Measurements from ENCODE around the gene KCNK3. TPM values are rescaled to one million over a fixed set of nuclear protein-coding genes. Genes with fewer than 3 reads are reported as not detected.

KCNK3 gene
- total and polyA plus RNA-seq, 3 donors from 2014 or later: 1.0 to 2.5 (median 1.5) TPM

DNA sequence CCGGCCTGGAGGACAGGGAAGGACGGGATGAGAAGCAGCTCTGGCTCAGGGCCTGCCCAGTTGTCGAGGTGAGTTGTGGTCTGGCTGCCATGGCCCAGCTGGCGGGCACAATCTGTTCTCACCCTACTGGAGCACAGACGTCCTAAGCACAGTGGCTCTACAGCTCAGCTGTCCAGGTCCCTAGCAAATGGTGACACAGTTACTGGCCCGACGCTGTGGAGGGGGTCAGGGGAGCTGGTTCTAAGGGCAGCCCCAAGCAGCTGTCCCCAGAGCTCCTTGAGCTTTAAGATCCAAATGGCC is 32.9 kb downstream of the KCNK3 start:
- H3K4me1 ChIP-seq: peaks cover 45% of the 10 kb centered on the region
- WGBS, 2 donors: 66% methylated on average over 5 of the region's 7 CpGs; no CpG with 5 or more reads in 1 of the 2 donors
- no peak for DNase-seq
- no peaks in the 10 kb centered on the region for H3K9me3 ChIP-seq
- H3K27me3 ChIP-seq: no peaks in the 10 kb centered on the region
- intact Hi-C loops (cut with DNase I; ENCODE audit: low total_unique reads): no loop called here
- H3K4me3 ChIP-seq: no peak overlapping the region
- H3K36me3 ChIP-seq (ENCODE audit: low read depth, missing control alignments): no peaks in the 10 kb centered on the region
- no peak for TF ChIP-seq POLR2A (IDR thresholded peaks at IDR 0.05)
- TF ChIP-seq, protein P1, sequence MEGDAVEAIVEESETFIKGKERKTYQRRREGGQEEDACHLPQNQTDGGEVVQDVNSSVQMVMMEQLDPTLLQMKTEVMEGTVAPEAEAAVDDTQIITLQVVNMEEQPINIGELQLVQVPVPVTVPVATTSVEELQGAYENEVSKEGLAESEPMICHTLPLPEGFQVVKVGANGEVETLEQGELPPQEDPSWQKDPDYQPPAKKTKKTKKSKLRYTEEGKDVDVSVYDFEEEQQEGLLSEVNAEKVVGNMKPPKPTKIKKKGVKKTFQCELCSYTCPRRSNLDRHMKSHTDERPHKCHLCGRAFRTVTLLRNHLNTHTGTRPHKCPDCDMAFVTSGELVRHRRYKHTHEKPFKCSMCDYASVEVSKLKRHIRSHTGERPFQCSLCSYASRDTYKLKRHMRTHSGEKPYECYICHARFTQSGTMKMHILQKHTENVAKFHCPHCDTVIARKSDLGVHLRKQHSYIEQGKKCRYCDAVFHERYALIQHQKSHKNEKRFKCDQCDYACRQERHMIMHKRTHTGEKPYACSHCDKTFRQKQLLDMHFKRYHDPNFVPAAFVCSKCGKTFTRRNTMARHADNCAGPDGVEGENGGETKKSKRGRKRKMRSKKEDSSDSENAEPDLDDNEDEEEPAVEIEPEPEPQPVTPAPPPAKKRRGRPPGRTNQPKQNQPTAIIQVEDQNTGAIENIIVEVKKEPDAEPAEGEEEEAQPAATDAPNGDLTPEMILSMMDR (IDR thresholded peaks at IDR 0.05): no peak
- H3K27ac ChIP-seq: peak overlapping the region in 1 of 2 donors; percentile 82

DNA sequence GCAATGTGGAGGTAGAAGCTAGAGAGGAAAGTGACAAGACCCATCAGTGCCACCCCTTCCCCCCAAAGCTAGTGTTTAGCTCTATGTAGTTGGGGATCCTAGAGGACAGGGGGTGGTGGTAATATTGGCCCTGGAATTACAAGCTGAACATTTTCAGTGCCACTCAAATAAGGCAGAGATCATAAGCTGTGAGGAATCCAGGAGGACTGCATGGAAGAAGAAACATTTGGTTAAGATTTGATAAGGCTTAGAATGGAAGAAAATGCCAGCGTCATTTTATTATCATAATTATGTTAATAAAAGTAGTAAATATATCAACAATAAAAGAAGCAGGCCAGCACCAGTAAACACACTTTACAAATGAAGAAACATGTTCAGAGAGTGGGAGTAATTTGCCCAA is 33.7 kb downstream of the KCNK3 start:
- no peak for TF ChIP-seq POLR2A (IDR thresholded peaks at IDR 0.05)
- TF ChIP-seq, protein P1 (IDR thresholded peaks at IDR 0.05): no peak
- Histone ChIP-seq H3K4me3 (no peak overlapping the region), H3K9me3 (no peaks in the 10 kb centered on the region), H3K4me1 (peaks cover 38% of the 10 kb centered on the region), H3K27me3 (no peaks in the 10 kb centered on the region), H3K27ac (no peak overlapping the region), H3K36me3 (ENCODE audit: low read depth, missing control alignments) (no peaks in the 10 kb centered on the region)
- intact Hi-C loops (cut with DNase I; ENCODE audit: low total_unique reads): no loop called here
- WGBS, 2 donors: 32 to 65% methylated on average over 1 of the region's 1 CpG
- no peak for DNase-seq

DNA sequence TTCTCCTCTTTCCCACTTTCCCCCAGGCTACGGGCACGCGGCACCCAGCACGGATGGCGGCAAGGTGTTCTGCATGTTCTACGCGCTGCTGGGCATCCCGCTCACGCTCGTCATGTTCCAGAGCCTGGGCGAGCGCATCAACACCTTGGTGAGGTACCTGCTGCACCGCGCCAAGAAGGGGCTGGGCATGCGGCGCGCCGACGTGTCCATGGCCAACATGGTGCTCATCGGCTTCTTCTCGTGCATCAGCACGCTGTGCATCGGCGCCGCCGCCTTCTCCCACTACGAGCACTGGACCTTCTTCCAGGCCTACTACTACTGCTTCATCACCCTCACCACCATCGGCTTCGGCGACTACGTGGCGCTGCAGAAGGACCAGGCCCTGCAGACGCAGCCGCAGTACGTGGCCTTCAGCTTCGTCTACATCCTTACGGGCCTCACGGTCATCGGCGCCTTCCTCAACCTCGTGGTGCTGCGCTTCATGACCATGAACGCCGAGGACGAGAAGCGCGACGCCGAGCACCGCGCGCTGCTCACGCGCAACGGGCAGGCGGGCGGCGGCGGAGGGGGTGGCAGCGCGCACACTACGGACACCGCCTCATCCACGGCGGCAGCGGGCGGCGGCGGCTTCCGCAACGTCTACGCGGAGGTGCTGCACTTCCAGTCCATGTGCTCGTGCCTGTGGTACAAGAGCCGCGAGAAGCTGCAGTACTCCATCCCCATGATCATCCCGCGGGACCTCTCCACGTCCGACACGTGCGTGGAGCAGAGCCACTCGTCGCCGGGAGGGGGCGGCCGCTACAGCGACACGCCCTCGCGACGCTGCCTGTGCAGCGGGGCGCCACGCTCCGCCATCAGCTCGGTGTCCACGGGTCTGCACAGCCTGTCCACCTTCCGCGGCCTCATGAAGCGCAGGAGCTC is 35.4 kb downstream of the KCNK3 start:
- TF ChIP-seq POLR2A (IDR thresholded peaks at IDR 0.05): no peak
- TF ChIP-seq, protein P1 (IDR thresholded peaks at IDR 0.05): peak in 2 of 3 experiments; percentile 8 to 14
- no peak for DNase-seq
- Histone ChIP-seq H3K4me3 (peak overlapping the region; percentile 18 to 43), H3K27me3 (no peaks in the 10 kb centered on the region), H3K27ac (no peak overlapping the region), H3K9me3 (no peaks in the 10 kb centered on the region), H3K4me1 (peaks cover 27% of the 10 kb centered on the region), H3K36me3 (ENCODE audit: low read depth, missing control alignments) (no peaks in the 10 kb centered on the region)
- intact Hi-C loops (cut with DNase I; ENCODE audit: low total_unique reads): no loop called here
- 56 to 65% methylated on average over 55 to 99 of the region's 101 CpGs for WGBS, 2 donors

DNA sequence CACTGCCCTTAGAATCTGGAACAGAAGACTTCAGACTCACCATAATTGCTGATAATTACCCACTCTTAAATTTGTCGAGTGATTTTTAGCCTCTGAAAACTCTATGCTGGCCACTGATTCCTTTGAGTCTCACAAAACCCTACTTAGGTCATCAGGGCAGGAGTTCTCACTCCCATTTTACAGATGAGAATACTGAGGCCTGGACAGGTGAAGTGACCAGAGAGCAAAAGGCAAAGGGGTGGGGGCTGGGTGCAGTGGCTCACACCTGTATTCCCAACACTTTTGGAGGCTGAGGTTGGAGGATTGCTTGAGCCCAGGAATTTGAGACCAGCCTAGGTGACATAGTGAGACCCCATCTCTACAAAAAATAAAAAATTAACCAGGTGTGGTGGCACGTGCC is 36.8 kb downstream of the KCNK3 start:
- intact Hi-C loops (cut with DNase I; ENCODE audit: low total_unique reads): no loop called here
- H3K36me3 ChIP-seq (ENCODE audit: low read depth, missing control alignments): no peaks in the 10 kb centered on the region
- no peak overlapping the region for H3K4me3 ChIP-seq
- WGBS, 2 donors: 90 to 92% methylated on average over 2 of the region's 2 CpGs
- no peaks in the 10 kb centered on the region for H3K9me3 ChIP-seq
- H3K4me1 ChIP-seq: peaks cover 13% of the 10 kb centered on the region
- TF ChIP-seq POLR2A (IDR thresholded peaks at IDR 0.05): no peak
- TF ChIP-seq, protein P1 (IDR thresholded peaks at IDR 0.05): no peak
- no peaks in the 10 kb centered on the region for H3K27me3 ChIP-seq
- no peak overlapping the region for H3K27ac ChIP-seq
- DNase-seq: no peak
